Sigmoid colon (tissue), 4 donors: ENCODE data around the gene NF2.

Experiments
- CTCF ChIP-seq, 4 experiments: fragments of 450-650 bp in 3 of 4; fragments of 200-600 bp in 1 of 4; IDR thresholded peaks; one replicate each; pipeline ENCODE4 v1.5.1; 2016 to 2019; ENCODE audit warnings: antibody characterized with exemption in 4 of 4, mild to moderate bottlenecking in 3 of 4, moderate library complexity in 2 of 4
- POLR2A ChIP-seq, 2 donors: fragments of 450-650 bp; IDR thresholded peaks; one replicate each; pipeline ENCODE4 v1.6.1; 2016; ENCODE audit warnings: antibody characterized with exemption in 2 of 2, mild to moderate bottlenecking in 2 of 2, moderate library complexity in 2 of 2
- POLR2AphosphoS5 ChIP-seq, 4 donors: sonication (generic); formaldehyde crosslinking; IDR thresholded peaks; one replicate each; pipeline ENCODE4 v1.6.1; 2017; ENCODE audit warnings: antibody characterized with exemption in 4 of 4

GRCh38 chr22:29626497-29627195 is 23.2 kb downstream of the NF2 start:
- TF ChIP-seq CTCF (IDR thresholded peaks at IDR 0.05), result no peak
- TF ChIP-seq POLR2AphosphoS5 (IDR thresholded peaks at IDR 0.05), result no peak
- TF ChIP-seq POLR2A (IDR thresholded peaks at IDR 0.05), result no peak
